RWPE1 (cell line): Measurements from ENCODE around the gene ABHD2.
A peak's percentile ranks its signal among the peaks of the same experiment; 100 is the strongest.

Experiments used
- CTCF ChIA-PET: fragments of 350-600 bp; sonication (Branson Sonifier 250); formaldehyde crosslinking; extraction: SDS; loops from one replicate; lab custom pipeline; 2021; lab: Yijun Ruan, JAX
- POLR2A ChIA-PET: fragments of 400-600 bp; formaldehyde crosslinking; extraction: SDS; loops from one replicate; lab custom pipeline; 2020; ENCODE audit warnings: antibody characterized with exemption; ENCODE audit not compliant: low non-redundant PET; lab: Yijun Ruan, JAX
- DNase-seq: peaks from one replicate; pipeline ENCODE4 v3.0.0; 2012; ENCODE audit warnings: low spot score
- H3K27ac ChIP-seq: fragments of 450-650 bp; 2 replicates; pipeline ENCODE4 v1.5.1; 2017
- CTCF ChIP-seq: fragments of 450-650 bp; conservative IDR thresholded peaks from 2 replicates; pipeline ENCODE4 v1.5.1; 2017; ENCODE audit warnings: low read depth, mild to moderate bottlenecking

ABHD2 gene

DNA sequence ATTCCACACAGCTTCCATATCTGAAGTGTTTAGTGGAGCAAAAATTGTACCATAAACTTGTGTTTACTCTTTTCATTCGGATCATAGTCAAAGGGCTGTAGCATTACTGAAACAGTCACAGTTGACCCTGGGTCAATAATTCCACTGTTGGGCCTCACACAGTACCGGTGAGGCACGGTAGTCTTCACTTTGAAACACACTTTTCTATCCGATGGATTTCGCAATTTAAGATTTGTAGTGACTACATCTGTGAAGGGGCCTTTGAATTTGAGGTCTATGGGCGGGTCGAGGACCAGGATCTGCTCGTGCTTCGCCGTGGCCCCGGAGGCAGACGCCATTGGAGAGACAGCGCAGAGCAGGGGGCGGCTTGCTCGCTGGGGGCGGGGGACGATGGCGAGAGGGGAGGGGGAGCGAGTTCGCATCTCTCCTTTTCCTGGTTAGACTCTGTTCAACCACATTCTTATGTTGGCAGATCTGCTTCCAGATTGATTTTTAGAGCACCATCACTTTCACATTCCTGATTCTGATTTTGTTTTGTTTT is 113.3 kb downstream of the ABHD2 start:
- ChIA-PET POLR2A (no interaction called here), CTCF (no interaction called here)
- no peak for DNase-seq
- H3K27ac ChIP-seq = no peak overlapping the region
- TF ChIP-seq CTCF = no peak

GRCh38 chr15:89203705-89204273 is 115.5 kb downstream of the ABHD2 start:
- CTCF ChIA-PET = interaction anchor here (0.6 kb wide), 2 partner anchors 10 to 546 kb away, joined by 3 to 6 read pairs; no protein-coding TSS in a partner anchor
- no peak for DNase-seq
- H3K27ac ChIP-seq = no peak overlapping the region
- TF ChIP-seq CTCF = no peak
- POLR2A ChIA-PET = no interaction called here

DNA sequence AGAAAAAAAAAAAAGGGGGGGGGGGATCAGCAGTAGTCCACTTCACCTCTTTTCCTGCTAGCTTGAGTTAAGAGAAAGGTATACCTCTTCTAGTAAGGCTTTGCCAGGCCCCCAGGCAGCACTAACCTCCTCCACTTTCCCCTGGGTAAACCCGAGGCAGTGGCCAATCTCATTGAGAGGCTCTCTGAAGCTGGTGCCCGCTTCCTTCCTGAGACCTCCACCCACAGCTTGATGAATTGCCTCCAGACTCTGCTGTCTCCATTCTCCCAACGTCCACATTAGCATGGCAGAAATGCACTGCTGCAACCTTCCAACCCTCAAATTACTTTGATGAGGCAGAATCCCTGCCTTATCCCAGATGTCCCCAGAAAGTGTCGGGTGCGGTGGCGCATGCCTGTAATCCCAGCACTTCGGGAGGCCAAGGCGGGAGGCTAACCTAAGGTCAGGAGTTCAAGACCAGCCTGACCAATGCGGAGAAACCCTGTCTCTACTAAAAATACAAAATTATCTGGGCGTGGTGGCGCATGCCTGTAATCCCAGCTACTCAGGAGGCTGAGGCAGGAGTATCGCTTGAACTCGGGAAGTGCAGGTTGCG is 117.8 kb downstream of the ABHD2 start:
- H3K27ac ChIP-seq = no peak overlapping the region
- TF ChIP-seq CTCF = no peak
- POLR2A ChIA-PET = interaction anchor here (1.3 kb wide), 1 partner anchor 38 kb away, joined by 6 read pairs; the partner anchor contains the start of gene FANCI
- DNase-seq = no peak
- CTCF ChIA-PET = interaction anchor here (0.5 to 1.7 kb wide), 32 partner anchors 8 to 1123 kb away, joined by 3 to 20 read pairs (median 5); partner anchors contain the start of gene FANCI

DNA sequence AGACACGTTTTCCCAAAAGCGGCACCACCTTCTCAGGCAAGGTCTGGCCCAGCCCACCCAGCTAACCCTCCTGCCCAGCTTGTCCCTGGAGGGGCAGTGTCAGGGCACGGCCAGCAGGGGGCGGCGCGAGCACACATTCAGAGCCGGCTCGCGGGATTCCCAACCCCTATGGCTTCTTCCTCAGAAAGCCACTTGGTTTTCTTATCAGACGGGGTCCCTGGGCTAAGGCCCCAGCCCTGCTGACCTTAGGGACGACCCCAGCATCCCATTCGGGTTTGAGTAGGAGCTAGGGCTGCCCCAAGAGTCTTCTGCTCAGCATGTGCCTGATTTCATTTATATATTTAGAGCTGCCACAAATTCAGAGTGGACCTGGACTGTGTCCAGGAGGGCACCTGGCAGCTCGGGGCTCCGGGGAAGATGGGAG is 118.7 kb downstream of the ABHD2 start:
- peak; percentile 91 for DNase-seq
- H3K27ac ChIP-seq = no peak overlapping the region
- ChIA-PET CTCF (interaction anchor here (0.5 to 1.7 kb wide), 42 partner anchors 9 to 1124 kb away, joined by 3 to 20 read pairs (median 4); partner anchors contain the start of genes ABHD2 and FANCI), POLR2A (interaction anchor here (1.3 kb wide), 1 partner anchor 37 kb away, joined by 6 read pairs; the partner anchor contains the start of gene FANCI)
- peak; percentile 99 for TF ChIP-seq CTCF

GRCh38 chr15:89208256-89208655 is 120.0 kb downstream of the ABHD2 start:
- DNase-seq = no peak
- no peak overlapping the region for H3K27ac ChIP-seq
- POLR2A ChIA-PET = no interaction called here
- CTCF ChIA-PET = no interaction called here
- TF ChIP-seq CTCF = no peak

DNA sequence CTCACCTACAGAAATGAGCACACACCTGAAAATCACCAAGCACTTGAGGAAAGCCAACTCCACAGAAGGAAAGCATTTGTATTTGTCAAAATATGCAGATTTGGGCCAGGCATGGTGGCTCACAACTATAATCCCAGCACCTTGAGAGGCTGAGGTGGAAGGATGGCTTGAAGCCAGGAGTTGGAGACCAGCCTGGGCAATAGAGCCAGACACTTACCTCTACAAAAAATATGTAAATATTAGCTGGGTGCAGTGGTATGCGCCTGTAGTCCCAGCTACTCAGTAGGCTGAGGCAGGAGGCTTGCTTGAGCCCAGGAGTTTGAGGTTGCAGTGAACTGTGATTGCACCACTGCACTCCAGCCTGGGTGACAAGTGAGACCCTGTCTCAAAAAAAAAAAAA is 120.8 kb downstream of the ABHD2 start:
- H3K27ac ChIP-seq = no peak overlapping the region
- POLR2A ChIA-PET = no interaction called here
- TF ChIP-seq CTCF = no peak
- DNase-seq = no peak
- CTCF ChIA-PET = interaction anchor here (0.6 to 0.7 kb wide), 3 partner anchors 75 to 231 kb away, joined by 4 read pairs; no protein-coding TSS in a partner anchor
